Thyroid gland (tissue), 4 donors: Measurements from ENCODE around the gene PKNOX2.

Experiments
- CTCF ChIP-seq, 6 experiments: fragments of 200-600 bp in 3 of 6; fragments of 450-650 bp in 3 of 6; sonication (generic) in 3 of 6; IDR thresholded peaks; one replicate each; pipeline ENCODE4 v1.5.1; 2016 to 2019; ENCODE audit warnings: antibody characterized with exemption in 6 of 6, mild to moderate bottlenecking in 2 of 6, inconsistent platforms in 1 of 6, moderate library complexity in 1 of 6
- POLR2A ChIP-seq, 2 donors: fragments of 450-650 bp; IDR thresholded peaks; one replicate each; pipeline ENCODE4 v1.6.1; 2017; ENCODE audit warnings: antibody characterized with exemption in 2 of 2, mild to moderate bottlenecking in 2 of 2, moderate library complexity in 1 of 2

DNA sequence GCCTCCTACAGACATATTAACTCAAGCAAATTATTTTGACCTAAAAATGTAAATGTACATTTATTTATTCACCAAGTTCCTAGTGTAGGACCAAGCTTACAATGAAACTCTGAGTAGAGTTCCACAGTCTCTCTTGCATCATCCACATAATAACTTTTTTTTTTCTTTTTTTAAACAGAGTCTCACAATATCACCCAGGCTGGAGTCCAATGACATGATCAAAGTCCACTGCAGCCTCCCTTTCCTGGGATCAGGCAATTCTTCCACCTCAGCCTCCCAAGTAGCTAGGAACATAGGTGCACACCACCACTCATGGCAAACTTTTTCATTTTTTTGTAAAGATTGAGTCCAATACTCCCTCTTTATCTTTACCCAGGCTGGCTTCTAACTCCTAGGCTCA is 303.5 kb downstream of the PKNOX2 start:
- TF ChIP-seq POLR2A (IDR thresholded peaks at IDR 0.05) (no peak), CTCF (IDR thresholded peaks at IDR 0.05) (no peak)
